ENCODE data around the gene GDF7. TPM values are rescaled to one million over a fixed set of nuclear protein-coding genes. Genes with fewer than 3 reads are reported as not detected.
A peak's percentile ranks its signal among the peaks of the same experiment; 100 is the strongest.

GDF7 gene
- total RNA-seq, 4 donors from 2014 or later: 0.26 to 1.9 (median 0.78) TPM

GRCh38 chr2:20680744-20681375 lies 13.9 kb downstream of the GDF7 start:
- H3K27me3 ChIP-seq: no peaks in the 10 kb centered on the region
- H3K9me3 ChIP-seq: no peaks in the 10 kb centered on the region
- peaks cover 3 to 12% (median 3%) of the 10 kb centered on the region in 3 donors for H3K4me1 ChIP-seq
- peaks cover 0 to 51% (median 0%) of the 10 kb centered on the region in 3 donors for H3K36me3 ChIP-seq
- no peak for DNase-seq
- H3K4me3 ChIP-seq: no peak overlapping the region
- no peak overlapping the region for H3K27ac ChIP-seq
- intact Hi-C loops (cut with DNase I): no loop called here
- no peak for TF ChIP-seq CTCF (IDR thresholded peaks at IDR 0.05)
- no peak for TF ChIP-seq POLR2A (IDR thresholded peaks at IDR 0.05)
- 83 to 88% methylated on average over 7 to 8 of the region's 10 CpGs for WGBS, 2 donors

- Histone ChIP-seq H3K4me1 (peaks cover 0 to 5% (median 3%) of the 10 kb centered on the region in 3 donors), H3K27me3 (no peaks in the 10 kb centered on the region), H3K9me3 (no peaks in the 10 kb centered on the region), H3K4me3 (no peak overlapping the region), H3K27ac (no peak overlapping the region), H3K36me3 (peaks cover 0 to 66% (median 0%) of the 10 kb centered on the region in 3 donors)
- intact Hi-C loops (cut with DNase I): no loop called here
- 68 to 85% methylated on average over 6 to 7 of the region's 7 CpGs for WGBS, 2 donors
- DNase-seq: no peak
- TF ChIP-seq CTCF (IDR thresholded peaks at IDR 0.05): peak in 1 of 6 experiments; percentile 31
- no peak for TF ChIP-seq POLR2A (IDR thresholded peaks at IDR 0.05)
Measured at GRCh38 chr2:20682167-20682920, 15.4 kb downstream of the GDF7 start.

GRCh38 chr2:20684581-20685063 lies 17.7 kb downstream of the GDF7 start:
- 68 to 83% methylated on average over 4 to 6 of the region's 6 CpGs for WGBS, 2 donors
- Histone ChIP-seq H3K36me3 (peaks cover 0 to 85% (median 0%) of the 10 kb centered on the region in 3 donors), H3K27ac (no peak overlapping the region), H3K9me3 (no peaks in the 10 kb centered on the region), H3K27me3 (no peaks in the 10 kb centered on the region), H3K4me3 (no peak overlapping the region), H3K4me1 (no peaks in the 10 kb centered on the region)
- no peak for TF ChIP-seq POLR2A (IDR thresholded peaks at IDR 0.05)
- TF ChIP-seq CTCF (IDR thresholded peaks at IDR 0.05): no peak
- DNase-seq: no peak
- intact Hi-C loops (cut with DNase I): no loop called here

GRCh38 chr2:20687260-20687832 lies 20.4 kb downstream of the GDF7 start:
- no peaks in the 10 kb centered on the region for H3K9me3 ChIP-seq
- intact Hi-C loops (cut with DNase I): no loop called here

More at GRCh38 chr2:20687260-20687832, 20.4 kb downstream of the GDF7 start:
- H3K36me3 ChIP-seq: peaks cover 0 to 68% (median 0%) of the 10 kb centered on the region in 3 donors
- 88 to 93% methylated on average over 4 of the region's 4 CpGs for WGBS, 2 donors
- H3K4me1 ChIP-seq: no peaks in the 10 kb centered on the region
- no peak overlapping the region for H3K4me3 ChIP-seq
- H3K27ac ChIP-seq: no peak overlapping the region
- DNase-seq: no peak
- no peak for TF ChIP-seq CTCF (IDR thresholded peaks at IDR 0.05)
- no peak for TF ChIP-seq POLR2A (IDR thresholded peaks at IDR 0.05)
- H3K27me3 ChIP-seq: no peaks in the 10 kb centered on the region
